K562 (cell line): ENCODE measurements around the gene CHMP1A. TPM values are rescaled to one million over a fixed set of nuclear protein-coding genes. Genes with fewer than 3 reads are reported as not detected.
A peak's percentile ranks its signal among the peaks of the same experiment; 100 is the strongest.

ENCODE experiments used
- ATAC-seq: fragments of 200-7000 bp; cut with Tn5 transposase; 3 replicates; pipeline ENCODE4 v1.9.1; 2020; ENCODE audit warnings: moderate library complexity
- BruUV-seq: library from RNA; stranded (reverse); fragments of 400-500 nt; replicated peaks from 2 replicates; lab custom pipeline; 2021; lab: Mats Ljungman, UMichigan
- CTCF ChIA-PET: fragments of 300-600 bp; formaldehyde crosslinking; extraction: SDS; loops from one replicate; lab custom pipeline; 2021; ENCODE audit warnings: low intra/inter-chr PET ratio; lab: Yijun Ruan, JAX
- POLR2A ChIA-PET: fragments of 300-600, 350-650 bp; sonication (Branson Sonifier 250); formaldehyde crosslinking; extraction: SDS; loops from one replicate; lab custom pipeline; 2021; ENCODE audit warnings: antibody characterized with exemption, inconsistent platforms; lab: Yijun Ruan, JAX
- DNase-seq, 4 experiments: peaks; one replicate each; pipeline versions ENCODE4 v3.0.0 to v3.0.0-alpha.2; 2011 to 2018; ENCODE audit warnings: low spot score in 3 of 4, mixed read lengths in 3 of 4; ENCODE audit errors: extremely low read depth in 1 of 4
- FAIRE-seq: peaks from 2 replicates; lab custom pipeline; 2011; peaks lifted over from hg19 to GRCh38; lab: Jason Lieb, UNC
- H2AFZ ChIP-seq: 2 replicates; pipeline ENCODE4 v1.6.0; 2011; ENCODE audit warnings: low read depth, low read length, control low read depth, inconsistent platforms
- H3K27ac ChIP-seq: fragments of 200-600 bp; 3 replicates; pipeline ENCODE4 v1.8.0; 2011; ENCODE audit warnings: low read depth, mild to moderate bottlenecking, control low read depth, inconsistent platforms, low read length, moderate library complexity, mixed read lengths; ENCODE audit errors: extremely low read depth
- H3K27me3 ChIP-seq, 2 experiments: fragments of 300-600 bp in 1 of 2; 2 replicates in 1 of 2; 3 replicates in 1 of 2; pipeline versions ENCODE4 v1.6.0 to v1.8.0; 2011; ENCODE audit warnings: inconsistent platforms in 2 of 2, low read length in 2 of 2, mild to moderate bottlenecking in 1 of 2, mixed read lengths in 1 of 2, moderate library complexity in 1 of 2; ENCODE audit not compliant: control insufficient read depth in 2 of 2, insufficient read depth in 2 of 2
- H3K36me3 ChIP-seq: fragments of 300-600 bp; 3 replicates; pipeline ENCODE4 v1.8.0; 2011; ENCODE audit warnings: mild to moderate bottlenecking, low read length, inconsistent platforms; ENCODE audit not compliant: control insufficient read depth, insufficient read depth
- H3K4me1 ChIP-seq, 2 experiments: fragments of 200-600 bp in 1 of 2; replicated peaks in 1 of 2; 2 replicates in 1 of 2; 3 replicates in 1 of 2; pipeline versions ENCODE4 v1.5.1 to v1.8.0; 2011; ENCODE audit warnings: inconsistent platforms in 2 of 2, low read length in 2 of 2, mild to moderate bottlenecking in 1 of 2, mixed read lengths in 1 of 2, moderate library complexity in 1 of 2; ENCODE audit not compliant: control insufficient read depth in 2 of 2, insufficient read depth in 2 of 2
- H3K4me2 ChIP-seq: 2 replicates; pipeline ENCODE4 v1.6.1; 2011; ENCODE audit warnings: low read length, control low read depth, inconsistent platforms, mixed read lengths; ENCODE audit not compliant: insufficient read depth
- H3K4me3 ChIP-seq: fragments of 200-600 bp; sonication (generic), shearing (Covaris generic); 2 replicates; pipeline ENCODE4 v1.5.1; 2016; ENCODE audit warnings: control low read depth, inconsistent platforms
- H3K79me2 ChIP-seq: fragments of 200-600 bp; 3 replicates; pipeline ENCODE4 v1.8.0; 2011; ENCODE audit warnings: low read length, inconsistent platforms; ENCODE audit not compliant: control insufficient read depth, insufficient read depth
- H3K9ac ChIP-seq, 2 experiments: 2 replicates each; pipeline versions ENCODE4 v1.6.0 to v1.6.1; 2011; ENCODE audit warnings: low read depth in 2 of 2, low read length in 2 of 2, control low read depth in 1 of 2, inconsistent platforms in 1 of 2, mild to moderate bottlenecking in 1 of 2, mixed read lengths in 1 of 2; ENCODE audit not compliant: insufficient read depth in 1 of 2
- H3K9me1 ChIP-seq: one replicate; pipeline ENCODE4 v1.6.0; 2011; ENCODE audit warnings: inconsistent platforms, mild to moderate bottlenecking, low read length, moderate library complexity; ENCODE audit not compliant: control insufficient read depth, insufficient read depth
- H3K9me3 ChIP-seq: replicated peaks from 2 replicates; pipeline ENCODE4 v1.5.1; 2011; ENCODE audit warnings: low read depth, low read length, inconsistent platforms; ENCODE audit not compliant: control insufficient read depth, insufficient read depth
- H4K20me1 ChIP-seq: replicated peaks from 2 replicates; pipeline ENCODE4 v1.6.1; 2011; ENCODE audit warnings: low read length, inconsistent platforms, mixed read lengths; ENCODE audit not compliant: control insufficient read depth, insufficient read depth
- POLR2G ChIP-seq: fragments of 200-400 bp; formaldehyde crosslinking; IDR thresholded peaks from 2 replicates; pipeline ENCODE4 v1.6.1; 2017; ENCODE audit warnings: low read depth, mild to moderate bottlenecking, antibody characterized with exemption, low read length, moderate library complexity
- ZBTB40 ChIP-seq, 2 experiments: fragments of 450-650 bp in 1 of 2; sonication (generic) in 1 of 2; formaldehyde crosslinking in 1 of 2; IDR thresholded peaks; 2 replicates each; pipeline versions ENCODE4 v1.7.1 to v1.9.0; 2016 to 2022; ENCODE audit warnings: inconsistent platforms in 1 of 2, mild to moderate bottlenecking in 1 of 2, missing genetic modification reagents in 1 of 2
- WGBS: fragments of 100-300 bp; shearing (Covaris generic); methylation state at CpG from one replicate; pipeline ENCODE4 v1.1.6; 2016; ENCODE audit warnings: low coverage, mixed read lengths; ENCODE audit not compliant: insufficient coverage; ENCODE audit errors: missing lambda C conversion rate; 5-methylcytosine and 5-hydroxymethylcytosine counted together
- in situ Hi-C: fragments of 300-500 bp; cut with MboI; formaldehyde crosslinking; loops from 4 replicates; pipeline ENCODE4 v1.15.0; 2018; ENCODE audit warnings: inconsistent platforms, mixed read lengths
- intact Hi-C: fragments of 100-400 bp; cut with micrococcal nuclease; formaldehyde crosslinking; loops from 2 replicates; pipeline ENCODE4 v1.14.2; 2022
- polyA plus RNA-seq, 8 experiments: library from polyadenylated mRNA; depleted of rRNA in 4 of 8; stranded (reverse) in 5 of 8; unstranded in 3 of 8; fragments of >200 nt; fragmentation: Nextera tagmentation in 2 of 8; fragmentation: Illumina TruSeq in 1 of 8; extraction: Ambion mirVana in 2 of 8; extraction: Trizol in 1 of 8; gene quantifications; 2 replicates each; pipeline versions ENCODE4 v1.2.1 to v1.2.3, GENCODE V29; 2011 to 2014; ENCODE audit warnings: inconsistent platforms in 1 of 8, missing spikeins in 1 of 8
- total RNA-seq, 7 experiments: library from RNA; depleted of rRNA in 6 of 7; stranded (reverse); fragments of >200 nt in 6 of 7; fragmentation: Illumina TruSeq in 2 of 7; extraction: Trizol in 2 of 7; gene quantifications; 2 replicates each; pipeline versions ENCODE4 v1.2.1 to v1.2.3, GENCODE V29; 2011 to 2021; ENCODE audit warnings: low replicate concordance in 1 of 7

CHMP1A gene
- total and polyA plus RNA-seq, 9 of the 15 experiments (the other 6 are each of a cell fraction or from before 2014, with no cell fraction given): 0.83 to 79.9 (median 45.2) TPM

- ChIA-PET CTCF (no interaction called here), POLR2A (no interaction called here)
- Histone ChIP-seq H3K9ac (no peak overlapping the region), H3K36me3 (0 out of 3 replicates have a peak, but pooled peaks cover 1% of the 10 kb centered on the region), H2AFZ (no peak overlapping the region), H4K20me1 (no peaks in the 10 kb centered on the region), H3K27ac (no peak overlapping the region), H3K4me1 (peaks cover 0 to 23% of the 10 kb centered on the region in 2 experiments; a peak in 3 of 5 replicates), H3K4me2 (no peak overlapping the region), H3K4me3 (no peak overlapping the region), H3K79me2 (no peaks in the 10 kb centered on the region), H3K27me3 (no peaks in the 10 kb centered on the region), H3K9me1 (no peaks in the 10 kb centered on the region), H3K9me3 (no peaks in the 10 kb centered on the region)
- ATAC-seq: peak; percentile 79
- no TSS peak for BruUV-seq
- peak in 1 of 4 experiments; percentile 30 for DNase-seq
- no peak for FAIRE-seq
- 0 out of 2 replicates have a peak, but pooled peaks have one; percentile 8 for TF ChIP-seq POLR2G
- no peak for TF ChIP-seq ZBTB40 (IDR thresholded peaks at IDR 0.05)
- TF ChIP-seq ZBTB40 (CRISPR knock-in tag; IDR thresholded peaks at IDR 0.05): no peak
- in situ Hi-C loops (no loop called here), intact Hi-C loops (no loop called here)
- 60% methylated on average over 8 of the region's 13 CpGs for WGBS
Measured at GRCh38 chr16:89669755-89670154, 12.2 kb upstream of the CHMP1A start.
